ENCODE data around the gene PREX1.

The PREX1 gene

DNA sequence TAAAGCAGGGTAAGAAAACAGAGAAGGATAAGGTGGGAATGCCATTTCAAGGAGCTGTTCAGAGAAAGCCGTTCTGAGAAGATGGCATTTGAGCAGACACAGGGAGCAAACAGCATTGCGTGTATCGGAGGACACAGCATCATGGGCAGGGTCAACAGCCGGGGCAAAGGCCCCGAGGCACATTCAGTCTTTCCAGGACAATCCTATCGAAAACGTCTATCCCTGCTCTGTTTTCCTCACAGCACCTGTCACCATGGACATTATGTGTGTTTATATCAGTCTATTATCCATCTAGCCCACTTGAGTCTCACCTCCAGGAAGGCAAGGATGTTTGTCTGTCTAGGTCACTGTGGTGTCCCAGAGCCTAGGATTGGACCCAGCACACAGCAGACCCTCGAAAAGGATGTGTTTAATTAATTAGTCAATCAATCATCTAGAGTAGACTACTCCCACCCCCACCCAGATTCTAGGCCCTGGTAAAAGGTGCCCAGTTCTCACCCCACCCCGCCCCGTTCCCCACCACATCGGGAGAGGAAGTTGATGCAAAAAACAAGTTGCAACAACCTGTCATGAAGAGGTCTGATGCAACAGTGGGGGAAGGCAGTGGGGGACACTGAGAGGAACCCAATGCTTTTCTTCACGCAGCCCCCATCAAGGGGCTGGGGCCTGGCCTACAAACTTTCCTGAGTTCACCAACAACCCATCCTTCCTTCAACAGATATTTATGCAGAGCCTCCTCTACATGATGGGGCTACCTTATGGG lies 66.6 kb downstream of the PREX1 start:
- ATAC-seq, result no peak
- TF ChIP-seq ZNF70 (CRISPR knock-in tag; IDR thresholded peaks at IDR 0.05), result no peak
- TF ChIP-seq OSR1 (CRISPR knock-in tag; IDR thresholded peaks at IDR 0.05), result no peak
- TF ChIP-seq, protein P1, sequence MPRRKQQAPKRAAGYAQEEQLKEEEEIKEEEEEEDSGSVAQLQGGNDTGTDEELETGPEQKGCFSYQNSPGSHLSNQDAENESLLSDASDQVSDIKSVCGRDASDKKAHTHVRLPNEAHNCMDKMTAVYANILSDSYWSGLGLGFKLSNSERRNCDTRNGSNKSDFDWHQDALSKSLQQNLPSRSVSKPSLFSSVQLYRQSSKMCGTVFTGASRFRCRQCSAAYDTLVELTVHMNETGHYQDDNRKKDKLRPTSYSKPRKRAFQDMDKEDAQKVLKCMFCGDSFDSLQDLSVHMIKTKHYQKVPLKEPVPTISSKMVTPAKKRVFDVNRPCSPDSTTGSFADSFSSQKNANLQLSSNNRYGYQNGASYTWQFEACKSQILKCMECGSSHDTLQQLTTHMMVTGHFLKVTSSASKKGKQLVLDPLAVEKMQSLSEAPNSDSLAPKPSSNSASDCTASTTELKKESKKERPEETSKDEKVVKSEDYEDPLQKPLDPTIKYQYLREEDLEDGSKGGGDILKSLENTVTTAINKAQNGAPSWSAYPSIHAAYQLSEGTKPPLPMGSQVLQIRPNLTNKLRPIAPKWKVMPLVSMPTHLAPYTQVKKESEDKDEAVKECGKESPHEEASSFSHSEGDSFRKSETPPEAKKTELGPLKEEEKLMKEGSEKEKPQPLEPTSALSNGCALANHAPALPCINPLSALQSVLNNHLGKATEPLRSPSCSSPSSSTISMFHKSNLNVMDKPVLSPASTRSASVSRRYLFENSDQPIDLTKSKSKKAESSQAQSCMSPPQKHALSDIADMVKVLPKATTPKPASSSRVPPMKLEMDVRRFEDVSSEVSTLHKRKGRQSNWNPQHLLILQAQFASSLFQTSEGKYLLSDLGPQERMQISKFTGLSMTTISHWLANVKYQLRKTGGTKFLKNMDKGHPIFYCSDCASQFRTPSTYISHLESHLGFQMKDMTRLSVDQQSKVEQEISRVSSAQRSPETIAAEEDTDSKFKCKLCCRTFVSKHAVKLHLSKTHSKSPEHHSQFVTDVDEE (CRISPR knock-in tag; IDR thresholded peaks at IDR 0.05), result no peak
- TF ChIP-seq ZNF8 (CRISPR knock-in tag; IDR thresholded peaks at IDR 0.05), result no peak
- no peak for TF ChIP-seq TOX (CRISPR knock-in tag; IDR thresholded peaks at IDR 0.05; ENCODE audit: borderline replicate concordance)
- TF ChIP-seq ESRRG (CRISPR knock-in tag; IDR thresholded peaks at IDR 0.05), result no peak
- no peak for TF ChIP-seq ZFP3 (CRISPR knock-in tag; IDR thresholded peaks at IDR 0.05)
- TF ChIP-seq ZFP30 (CRISPR knock-in tag; IDR thresholded peaks at IDR 0.05), result no peak
- no peak for TF ChIP-seq ZNF565 (CRISPR knock-in tag; conservative IDR thresholded peaks at IDR 0.05; ENCODE audit: low read depth)
- no peak for TF ChIP-seq BACH2 (CRISPR knock-in tag; IDR thresholded peaks at IDR 0.05; ENCODE audit: borderline replicate concordance)
- TF ChIP-seq TCF4 (CRISPR knock-in tag; IDR thresholded peaks at IDR 0.05; ENCODE audit: borderline replicate concordance), result no peak
- TF ChIP-seq ZC3H10 (CRISPR knock-in tag; IDR thresholded peaks at IDR 0.05), result no peak
- TF ChIP-seq CSDC2 (CRISPR knock-in tag; IDR thresholded peaks at IDR 0.05), result no peak
- TF ChIP-seq PATZ1 (CRISPR knock-in tag; IDR thresholded peaks at IDR 0.05; ENCODE audit: borderline replicate concordance), result no peak
- TF ChIP-seq RARB (CRISPR knock-in tag; IDR thresholded peaks at IDR 0.05), result no peak
- TF ChIP-seq, protein P2, sequence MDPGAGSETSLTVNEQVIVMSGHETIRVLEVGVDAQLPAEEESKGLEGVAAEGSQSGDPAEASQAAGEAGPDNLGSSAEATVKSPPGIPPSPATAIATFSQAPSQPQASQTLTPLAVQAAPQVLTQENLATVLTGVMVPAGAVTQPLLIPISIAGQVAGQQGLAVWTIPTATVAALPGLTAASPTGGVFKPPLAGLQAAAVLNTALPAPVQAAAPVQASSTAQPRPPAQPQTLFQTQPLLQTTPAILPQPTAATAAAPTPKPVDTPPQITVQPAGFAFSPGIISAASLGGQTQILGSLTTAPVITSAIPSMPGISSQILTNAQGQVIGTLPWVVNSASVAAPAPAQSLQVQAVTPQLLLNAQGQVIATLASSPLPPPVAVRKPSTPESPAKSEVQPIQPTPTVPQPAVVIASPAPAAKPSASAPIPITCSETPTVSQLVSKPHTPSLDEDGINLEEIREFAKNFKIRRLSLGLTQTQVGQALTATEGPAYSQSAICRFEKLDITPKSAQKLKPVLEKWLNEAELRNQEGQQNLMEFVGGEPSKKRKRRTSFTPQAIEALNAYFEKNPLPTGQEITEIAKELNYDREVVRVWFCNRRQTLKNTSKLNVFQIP (CRISPR knock-in tag; IDR thresholded peaks at IDR 0.05; ENCODE audit: borderline replicate concordance, low read depth), result no peak

- peak; percentile 34; the same call in 2 of the 3 replicates for ATAC-seq
- TF ChIP-seq PATZ1 (CRISPR knock-in tag; IDR thresholded peaks at IDR 0.05; ENCODE audit: borderline replicate concordance) (no peak), CSDC2 (CRISPR knock-in tag; IDR thresholded peaks at IDR 0.05) (no peak), GLIS3 (CRISPR knock-in tag; IDR thresholded peaks at IDR 0.05) (no peak), SNAI2 (CRISPR knock-in tag; IDR thresholded peaks at IDR 0.05) (no peak), ZNF8 (CRISPR knock-in tag; IDR thresholded peaks at IDR 0.05) (no peak), ESRRG (CRISPR knock-in tag; IDR thresholded peaks at IDR 0.05) (no peak), OSR1 (CRISPR knock-in tag; IDR thresholded peaks at IDR 0.05) (no peak), TCF4 (CRISPR knock-in tag; IDR thresholded peaks at IDR 0.05; ENCODE audit: borderline replicate concordance) (no peak), ZC3H10 (CRISPR knock-in tag; IDR thresholded peaks at IDR 0.05) (no peak), ZNF70 (CRISPR knock-in tag; IDR thresholded peaks at IDR 0.05) (no peak), RARB (CRISPR knock-in tag; IDR thresholded peaks at IDR 0.05) (no peak), ARNTL (CRISPR knock-in tag; IDR thresholded peaks at IDR 0.05; ENCODE audit: borderline replicate concordance, low read depth) (no peak), ZNF565 (CRISPR knock-in tag; conservative IDR thresholded peaks at IDR 0.05; ENCODE audit: low read depth) (no peak), TOX (CRISPR knock-in tag; IDR thresholded peaks at IDR 0.05; ENCODE audit: borderline replicate concordance) (no peak), ZFP30 (CRISPR knock-in tag; IDR thresholded peaks at IDR 0.05) (no peak), CREB5 (CRISPR knock-in tag; IDR thresholded peaks at IDR 0.05; ENCODE audit: low read depth) (no peak)
- TF ChIP-seq, protein P1 (CRISPR knock-in tag; IDR thresholded peaks at IDR 0.05), result no peak
- TF ChIP-seq, protein P3, sequence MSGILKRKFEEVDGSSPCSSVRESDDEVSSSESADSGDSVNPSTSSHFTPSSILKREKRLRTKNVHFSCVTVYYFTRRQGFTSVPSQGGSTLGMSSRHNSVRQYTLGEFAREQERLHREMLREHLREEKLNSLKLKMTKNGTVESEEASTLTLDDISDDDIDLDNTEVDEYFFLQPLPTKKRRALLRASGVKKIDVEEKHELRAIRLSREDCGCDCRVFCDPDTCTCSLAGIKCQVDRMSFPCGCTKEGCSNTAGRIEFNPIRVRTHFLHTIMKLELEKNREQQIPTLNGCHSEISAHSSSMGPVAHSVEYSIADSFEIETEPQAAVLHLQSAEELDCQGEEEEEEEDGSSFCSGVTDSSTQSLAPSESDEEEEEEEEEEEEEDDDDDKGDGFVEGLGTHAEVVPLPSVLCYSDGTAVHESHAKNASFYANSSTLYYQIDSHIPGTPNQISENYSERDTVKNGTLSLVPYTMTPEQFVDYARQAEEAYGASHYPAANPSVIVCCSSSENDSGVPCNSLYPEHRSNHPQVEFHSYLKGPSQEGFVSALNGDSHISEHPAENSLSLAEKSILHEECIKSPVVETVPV (CRISPR knock-in tag; IDR thresholded peaks at IDR 0.05), result no peak
Observed at GRCh38 chr20:48760403-48760983, 67.3 kb downstream of the PREX1 start.
